Natural killer cell (primary cell): ENCODE results near the gene MRPL28. TPM values are rescaled to one million over a fixed set of nuclear protein-coding genes. Genes with fewer than 3 reads are reported as not detected.

Experiments
- ATAC-seq, 3 donors: fragments of 150-1000 bp in 2 of 3; fragments of 200-7000 bp in 1 of 3; cut with Tn5 transposase; 1 replicate in 1 of 3; 2 replicates in 2 of 3; pipeline ENCODE4 v1.10.0; 2021; ENCODE audit warnings: mild to moderate bottlenecking in 2 of 3, moderate library complexity in 2 of 3
- DNase-seq, 2 donors: peaks; one replicate each; pipeline versions ENCODE4 v3.0.0 to v3.0.0-alpha.2; 2013 to 2021; ENCODE audit warnings: mixed read lengths in 1 of 2
- H3K27ac ChIP-seq: one replicate; pipeline ENCODE4 v1.5.1; 2013; ENCODE audit warnings: mild to moderate bottlenecking, low read length
- H3K27me3 ChIP-seq: one replicate; pipeline ENCODE4 v1.6.1; 2013; ENCODE audit warnings: low read length; ENCODE audit not compliant: control insufficient read depth, insufficient read depth
- H3K36me3 ChIP-seq: one replicate; pipeline ENCODE4 v1.6.1; 2013; ENCODE audit warnings: low read length; ENCODE audit not compliant: control insufficient read depth, insufficient read depth
- H3K4me1 ChIP-seq: one replicate; pipeline ENCODE4 v1.6.1; 2013; ENCODE audit warnings: low read length; ENCODE audit not compliant: control insufficient read depth, insufficient read depth
- H3K4me3 ChIP-seq: one replicate; pipeline ENCODE4 v1.5.1; 2013; ENCODE audit warnings: low read length
- H3K9me3 ChIP-seq: one replicate; pipeline ENCODE4 v1.6.1; 2013; ENCODE audit warnings: low read length; ENCODE audit not compliant: control insufficient read depth, insufficient read depth
- H3K27ac Mint-ChIP-seq, 2 donors: one replicate each; pipeline ENCODE4 v1.8.0; 2022; ENCODE audit warnings: mild to moderate bottlenecking in 2 of 2, mixed read lengths in 2 of 2, moderate library complexity in 1 of 2
- H3K27me3 Mint-ChIP-seq, 2 donors: one replicate each; pipeline ENCODE4 v1.8.0; 2022; ENCODE audit warnings: low read depth in 2 of 2, mixed read lengths in 2 of 2
- H3K36me3 Mint-ChIP-seq: one replicate; pipeline ENCODE4 v1.8.0; 2022; ENCODE audit warnings: mixed read lengths
- H3K4me1 Mint-ChIP-seq, 2 donors: one replicate each; pipeline ENCODE4 v1.8.0; 2022; ENCODE audit warnings: mixed read lengths in 2 of 2
- H3K4me3 Mint-ChIP-seq: one replicate; pipeline ENCODE4 v1.8.0; 2022; ENCODE audit warnings: mild to moderate bottlenecking, moderate library complexity, mixed read lengths
- H3K9me3 Mint-ChIP-seq, 2 donors: one replicate each; pipeline ENCODE4 v1.8.0; 2022; ENCODE audit warnings: mixed read lengths in 2 of 2
- CTCF ChIP-seq: fragments of 200-600 bp; IDR thresholded peaks from one replicate; pipeline ENCODE4 v1.8.0; 2022; ENCODE audit warnings: antibody characterized with exemption
- WGBS: methylation state at CpG from one replicate; pipeline ENCODE4 v1.1.7; 2013; ENCODE audit warnings: missing lambda C conversion rate; ENCODE audit not compliant: insufficient coverage; 5-methylcytosine and 5-hydroxymethylcytosine counted together
- intact Hi-C: fragments of 100-400 bp; cut with micrococcal nuclease; formaldehyde crosslinking; loops from one replicate; pipeline ENCODE4 v1.14.2; 2022
- total RNA-seq, 4 donors: library from RNA; stranded (reverse); fragments of 120-200 nt in 1 of 4; gene quantifications; one replicate each; pipeline versions ENCODE4 v1.2.3 to v1.2.4, GENCODE V29; 2013 to 2022

Gene MRPL28
- total RNA-seq, 3 donors from 2014 or later (not counting 1 experiment from before 2014, with no cell fraction given) = 33.9 to 38.9 (median 37.5) TPM

GRCh38 chr16:367333-367903, 2.9 kb downstream of the MRPL28 start:
- no peak for ATAC-seq
- Mint-ChIP-seq H3K36me3 (no peaks in the 10 kb centered on the region), H3K4me1 (peaks cover 0 to 18% of the 10 kb centered on the region in 2 donors), H3K9me3 (no peaks in the 10 kb centered on the region), H3K27ac (no peak overlapping the region), H3K4me3 (peak overlapping the region; percentile 25), H3K27me3 (no peaks in the 10 kb centered on the region)
- Histone ChIP-seq H3K27ac (no peak overlapping the region), H3K9me3 (no peaks in the 10 kb centered on the region), H3K4me3 (no peak overlapping the region), H3K36me3 (peaks cover 24% of the 10 kb centered on the region), H3K27me3 (no peaks in the 10 kb centered on the region), H3K4me1 (peaks cover 21% of the 10 kb centered on the region)
- no peak for TF ChIP-seq CTCF
- intact Hi-C loops = no loop called here
- 98% methylated on average over 18 of the region's 18 CpGs for WGBS
- DNase-seq = no peak

- H3K9me3 Mint-ChIP-seq = no peaks in the 10 kb centered on the region
- Histone ChIP-seq H3K27me3 (no peaks in the 10 kb centered on the region), H3K4me3 (no peak overlapping the region), H3K27ac (no peak overlapping the region), H3K36me3 (peaks cover 19% of the 10 kb centered on the region), H3K4me1 (peaks cover 28% of the 10 kb centered on the region), H3K9me3 (no peaks in the 10 kb centered on the region)
- DNase-seq (no peak), ATAC-seq (no peak)
- no peaks in the 10 kb centered on the region for H3K27me3 Mint-ChIP-seq
- no peak for TF ChIP-seq CTCF
- H3K4me3 Mint-ChIP-seq = no peak overlapping the region
- H3K36me3 Mint-ChIP-seq = no peaks in the 10 kb centered on the region
- H3K27ac Mint-ChIP-seq = no peak overlapping the region
- intact Hi-C loops = no loop called here
- WGBS = 90% methylated on average over 10 of the region's 10 CpGs
- peaks cover 5 to 24% of the 10 kb centered on the region in 2 donors for H3K4me1 Mint-ChIP-seq
Measured at GRCh38 chr16:366476-366875, 3.9 kb downstream of the MRPL28 start.

GRCh38 chr16:364595-365491, 5.5 kb downstream of the MRPL28 start:
- H3K4me3 ChIP-seq = no peak overlapping the region
- Mint-ChIP-seq H3K27ac (no peak overlapping the region), H3K9me3 (no peaks in the 10 kb centered on the region), H3K36me3 (no peaks in the 10 kb centered on the region), H3K4me1 (peaks cover 5 to 12% of the 10 kb centered on the region in 2 donors), H3K27me3 (no peaks in the 10 kb centered on the region), H3K4me3 (no peak overlapping the region)
- ATAC-seq = no peak
- H3K4me1 ChIP-seq = peaks cover 15% of the 10 kb centered on the region
- H3K9me3 ChIP-seq = no peaks in the 10 kb centered on the region
- no peak for TF ChIP-seq CTCF
- DNase-seq = no peak
- H3K27ac ChIP-seq = no peak overlapping the region
- intact Hi-C loops = no loop called here
- 73% methylated on average over 19 of the region's 19 CpGs for WGBS
- H3K36me3 ChIP-seq = peaks cover 19% of the 10 kb centered on the region
- H3K27me3 ChIP-seq = no peaks in the 10 kb centered on the region
